OCI-LY3 (cell line): Measurements from ENCODE around the gene VGLL4.

Source experiments
- H2AFZ ChIP-seq: fragments of 200-600, 300-600 bp; shearing (Covaris generic); 2 replicates; pipeline ENCODE4 v1.6.0; 2014; ENCODE audit warnings: antibody characterized with exemption, low read depth, low read length
- H3K27ac ChIP-seq: fragments of 200-600, 300-600 bp; sonication (generic); 2 replicates; pipeline ENCODE4 v1.5.1; 2014; ENCODE audit warnings: mild to moderate bottlenecking, low read length, moderate library complexity, mixed read lengths
- H3K27me3 ChIP-seq: fragments of 200-600, 300-600 bp; sonication (generic); 2 replicates; pipeline ENCODE4 v1.6.1; 2014; ENCODE audit warnings: low read depth, low read length, mixed read lengths
- H3K36me3 ChIP-seq: fragments of 200-600, 300-600 bp; sonication (generic); replicated peaks from 2 replicates; pipeline ENCODE3; 2014; ENCODE audit warnings: low read depth, low read length, mixed read lengths
- H3K4me1 ChIP-seq: fragments of 300-600, 200-600 bp; sonication (generic); 2 replicates; pipeline ENCODE4 v1.6.1; 2014; ENCODE audit warnings: low read length, mixed read lengths
- H3K4me2 ChIP-seq: fragments of 200-600, 300-600 bp; sonication (generic); 2 replicates; pipeline ENCODE4 v1.6.1; 2014; ENCODE audit warnings: low read length, mixed read lengths
- H3K4me3 ChIP-seq: fragments of 300-600, 200-600 bp; sonication (generic); 2 replicates; pipeline ENCODE4 v1.5.1; 2014; ENCODE audit warnings: antibody characterized with exemption, mild to moderate bottlenecking, low read length, moderate library complexity
- H3K79me2 ChIP-seq: fragments of 300-600, 200-600 bp; shearing (Covaris generic); 2 replicates; pipeline ENCODE4 v1.6.1; 2014; ENCODE audit warnings: mild to moderate bottlenecking, low read length, mixed read lengths
- H3K9ac ChIP-seq: fragments of 300-600, 200-600 bp; shearing (Covaris generic); 2 replicates; pipeline ENCODE4 v1.6.0; 2014; ENCODE audit warnings: mild to moderate bottlenecking, low read length, moderate library complexity
- H3K9me3 ChIP-seq: fragments of 200-600, 300-600 bp; shearing (Covaris generic); 2 replicates; pipeline ENCODE4 v1.6.1; 2014; ENCODE audit warnings: low read length, mixed read lengths; ENCODE audit not compliant: insufficient read depth
- H4K20me1 ChIP-seq: fragments of 200-600, 300-600 bp; sonication (generic); 2 replicates; pipeline ENCODE4 v1.6.1; 2016; ENCODE audit warnings: low read length, mixed read lengths; ENCODE audit not compliant: insufficient read depth
- CTCF ChIP-seq: fragments of 200-600, 300-600 bp; sonication (generic); IDR thresholded peaks from 2 replicates; pipeline ENCODE4 v1.5.1; 2014; ENCODE audit warnings: antibody characterized with exemption, low read length, low read depth
- EZH2phosphoT487 ChIP-seq: fragments of 200-600 bp; shearing (Covaris generic); IDR thresholded peaks from 2 replicates; pipeline ENCODE4 v1.6.1; 2018; ENCODE audit warnings: antibody characterized with exemption, mixed run types, low read depth

VGLL4 gene

DNA sequence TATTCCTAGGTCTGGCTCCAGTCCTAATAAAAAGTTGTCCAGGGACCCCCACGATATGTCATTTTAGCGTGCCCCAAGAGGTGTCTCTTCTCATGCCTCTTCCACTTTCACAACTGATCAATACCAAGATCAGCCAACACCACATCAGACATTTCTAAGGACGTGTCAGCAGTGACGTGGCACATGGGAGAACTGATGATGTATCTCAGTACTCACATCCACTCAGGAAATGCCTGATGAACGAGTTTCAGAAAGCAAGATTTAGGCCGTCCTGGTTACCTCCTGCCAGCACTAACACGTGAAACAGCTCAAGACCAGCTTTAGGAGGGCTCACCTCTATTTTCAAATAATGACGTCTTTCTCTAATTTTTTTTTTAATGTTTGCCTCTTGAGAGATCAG is 19.6 kb downstream of the VGLL4 start:
- peaks cover 87% of the 10 kb centered on the region for H3K79me2 ChIP-seq
- no peak for TF ChIP-seq CTCF
- TF ChIP-seq EZH2phosphoT487 = no peak
- peaks cover 81% of the 10 kb centered on the region for H4K20me1 ChIP-seq
- H3K9ac ChIP-seq = no peak overlapping the region
- no peaks in the 10 kb centered on the region for H3K36me3 ChIP-seq
- peaks cover 12% of the 10 kb centered on the region for H3K4me1 ChIP-seq
- no peaks in the 10 kb centered on the region for H3K9me3 ChIP-seq
- no peak overlapping the region for H3K4me2 ChIP-seq
- H3K4me3 ChIP-seq = no peak overlapping the region
- H3K27ac ChIP-seq = no peak overlapping the region
- no peaks in the 10 kb centered on the region for H3K27me3 ChIP-seq
- H2AFZ ChIP-seq = no peak overlapping the region

- no peak overlapping the region for H3K9ac ChIP-seq
- no peaks in the 10 kb centered on the region for H3K27me3 ChIP-seq
- H3K36me3 ChIP-seq = no peaks in the 10 kb centered on the region
- H3K4me2 ChIP-seq = no peak overlapping the region
- peaks cover 12% of the 10 kb centered on the region for H3K4me1 ChIP-seq
- TF ChIP-seq CTCF (no peak), EZH2phosphoT487 (no peak)
- H3K27ac ChIP-seq = no peak overlapping the region
- H2AFZ ChIP-seq = no peak overlapping the region
- no peak overlapping the region for H3K4me3 ChIP-seq
- peaks cover 85% of the 10 kb centered on the region for H3K79me2 ChIP-seq
- H3K9me3 ChIP-seq = no peaks in the 10 kb centered on the region
- peaks cover 86% of the 10 kb centered on the region for H4K20me1 ChIP-seq
Measured at GRCh38 chr3:11622586-11623550, 20.8 kb downstream of the VGLL4 start.

GRCh38 chr3:11621077-11621476 is 22.6 kb downstream of the VGLL4 start:
- no peak overlapping the region for H3K27ac ChIP-seq
- no peaks in the 10 kb centered on the region for H3K9me3 ChIP-seq
- TF ChIP-seq EZH2phosphoT487 = no peak
- no peak for TF ChIP-seq CTCF
- H4K20me1 ChIP-seq = peaks cover 85% of the 10 kb centered on the region
- H3K27me3 ChIP-seq = no peaks in the 10 kb centered on the region
- no peak overlapping the region for H2AFZ ChIP-seq
- no peak overlapping the region for H3K4me2 ChIP-seq
- H3K4me3 ChIP-seq = no peak overlapping the region
- H3K79me2 ChIP-seq = peaks cover 85% of the 10 kb centered on the region
- H3K9ac ChIP-seq = no peak overlapping the region
- H3K4me1 ChIP-seq = peaks cover 10% of the 10 kb centered on the region
- H3K36me3 ChIP-seq = no peaks in the 10 kb centered on the region

DNA sequence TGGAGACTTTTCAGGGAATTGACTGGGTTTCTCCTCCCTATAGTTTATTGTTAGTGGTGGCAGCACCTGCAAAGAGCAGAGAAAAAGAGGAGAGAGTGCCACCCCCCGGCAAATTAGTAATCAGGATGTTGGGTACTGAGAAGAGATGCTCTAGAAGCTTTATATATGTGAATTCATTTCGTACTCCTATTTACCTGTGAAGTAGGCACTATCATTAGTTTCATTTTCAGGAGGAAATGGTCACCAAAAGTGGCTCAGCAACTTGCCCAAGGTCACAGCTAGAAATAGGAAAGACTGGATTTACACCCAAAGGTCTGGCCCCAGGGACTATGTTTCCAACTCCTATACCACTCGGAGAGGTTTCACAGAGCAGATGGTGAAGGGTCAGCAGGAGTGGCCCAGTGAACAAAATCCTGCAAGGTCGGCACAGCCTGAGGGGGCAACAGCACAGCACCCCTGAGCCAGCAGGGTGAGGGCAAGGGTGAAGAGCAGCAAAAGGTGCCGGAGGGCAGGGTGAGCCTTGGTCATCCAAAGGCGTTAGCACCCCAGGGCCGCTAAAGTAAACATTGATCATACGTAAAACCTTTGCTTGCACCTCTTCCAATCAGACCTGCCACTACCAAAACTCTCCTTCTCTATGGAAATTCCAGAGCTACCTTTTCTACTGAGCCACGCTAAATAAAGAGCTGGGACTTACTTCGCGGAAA is 23.6 kb downstream of the VGLL4 start:
- Histone ChIP-seq H3K4me2 (no peak overlapping the region), H3K36me3 (no peaks in the 10 kb centered on the region)

More for the DNA sequence above, 23.6 kb downstream of the VGLL4 start:
- H3K27ac ChIP-seq = no peak overlapping the region
- H3K4me1 ChIP-seq = peaks cover 8% of the 10 kb centered on the region
- no peak overlapping the region for H3K9ac ChIP-seq
- no peak overlapping the region for H2AFZ ChIP-seq
- H3K9me3 ChIP-seq = no peaks in the 10 kb centered on the region
- peaks cover 82% of the 10 kb centered on the region for H4K20me1 ChIP-seq
- no peak overlapping the region for H3K4me3 ChIP-seq
- TF ChIP-seq CTCF = no peak
- no peak for TF ChIP-seq EZH2phosphoT487
- no peaks in the 10 kb centered on the region for H3K27me3 ChIP-seq
- H3K79me2 ChIP-seq = peaks cover 80% of the 10 kb centered on the region
